HG02678 (cell line): ENCODE measurements around the gene ITGB2.
"Not testable (repeated sequence)": the region's sequence is repeated elsewhere in the genome, so short reads cannot be mapped to it uniquely, and the experiment has no call there.

ENCODE experiments used
- ATAC-seq: cut with Tn5 transposase; IDR thresholded peaks from one replicate; pipeline ENCODE4 v1.9.1; 2021; ENCODE audit warnings: mild to moderate bottlenecking, moderate library complexity; ENCODE audit not compliant: unreplicated experiment

ITGB2 gene

GRCh38 chr21:44942566-44942965 is 21.9 kb upstream of the ITGB2 start:
- no peak for ATAC-seq

- ATAC-seq = no peak
Measured at GRCh38 chr21:44941567-44941966, 20.9 kb upstream of the ITGB2 start.

GRCh38 chr21:44940116-44940631 is 19.5 kb upstream of the ITGB2 start:
- ATAC-seq = peak; percentile 40

- ATAC-seq = peak; percentile 73
Measured at GRCh38 chr21:44939532-44940115, 18.9 kb upstream of the ITGB2 start, which contains the start of gene SLX9. SLX9 (plus strand) TSS chr21:44940029; CDS start chr21:44940058, 29 bp downstream.

- no peak for ATAC-seq
Measured at GRCh38 chr21:44938772-44939531, 18.3 kb upstream of the ITGB2 start.

GRCh38 chr21:44935533-44935927 is 14.8 kb upstream of the ITGB2 start:
- ATAC-seq = no peak

- no peak for ATAC-seq
Measured at GRCh38 chr21:44934797-44935532, 14.3 kb upstream of the ITGB2 start.

GRCh38 chr21:44934276-44934675 is 13.6 kb upstream of the ITGB2 start:
- ATAC-seq = no peak

GRCh38 chr21:44933918-44934260 is 13.2 kb upstream of the ITGB2 start:
- no peak for ATAC-seq

GRCh38 chr21:44933199-44933917 is 12.7 kb upstream of the ITGB2 start:
- no peak for ATAC-seq

- ATAC-seq = no peak
Measured at GRCh38 chr21:44932408-44933181, 11.9 kb upstream of the ITGB2 start.

GRCh38 chr21:44931501-44932407 is 11.1 kb upstream of the ITGB2 start:
- ATAC-seq = no peak

GRCh38 chr21:44931137-44931500 is 10.4 kb upstream of the ITGB2 start:
- no peak for ATAC-seq

- no peak for ATAC-seq
Measured at GRCh38 chr21:44930543-44930981, 9.9 kb upstream of the ITGB2 start.

GRCh38 chr21:44929799-44930542 is 9.3 kb upstream of the ITGB2 start:
- ATAC-seq = no peak

GRCh38 chr21:44929242-44929798 is 8.6 kb upstream of the ITGB2 start:
- no peak for ATAC-seq

GRCh38 chr21:44928500-44929241 is 8.0 kb upstream of the ITGB2 start:
- ATAC-seq = not testable (repeated sequence)
